ENCODE results near the gene TXNDC15. TPM values are rescaled to one million over a fixed set of nuclear protein-coding genes. Genes with fewer than 3 reads are reported as not detected.

TXNDC15 gene, protein sequence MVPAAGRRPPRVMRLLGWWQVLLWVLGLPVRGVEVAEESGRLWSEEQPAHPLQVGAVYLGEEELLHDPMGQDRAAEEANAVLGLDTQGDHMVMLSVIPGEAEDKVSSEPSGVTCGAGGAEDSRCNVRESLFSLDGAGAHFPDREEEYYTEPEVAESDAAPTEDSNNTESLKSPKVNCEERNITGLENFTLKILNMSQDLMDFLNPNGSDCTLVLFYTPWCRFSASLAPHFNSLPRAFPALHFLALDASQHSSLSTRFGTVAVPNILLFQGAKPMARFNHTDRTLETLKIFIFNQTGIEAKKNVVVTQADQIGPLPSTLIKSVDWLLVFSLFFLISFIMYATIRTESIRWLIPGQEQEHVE
- 100 to 1,000 TPM in 1 of 4 donors, 10 to 100 TPM in 3; 68.5 to 119 (median 82.6) TPM for total RNA-seq

DNA sequence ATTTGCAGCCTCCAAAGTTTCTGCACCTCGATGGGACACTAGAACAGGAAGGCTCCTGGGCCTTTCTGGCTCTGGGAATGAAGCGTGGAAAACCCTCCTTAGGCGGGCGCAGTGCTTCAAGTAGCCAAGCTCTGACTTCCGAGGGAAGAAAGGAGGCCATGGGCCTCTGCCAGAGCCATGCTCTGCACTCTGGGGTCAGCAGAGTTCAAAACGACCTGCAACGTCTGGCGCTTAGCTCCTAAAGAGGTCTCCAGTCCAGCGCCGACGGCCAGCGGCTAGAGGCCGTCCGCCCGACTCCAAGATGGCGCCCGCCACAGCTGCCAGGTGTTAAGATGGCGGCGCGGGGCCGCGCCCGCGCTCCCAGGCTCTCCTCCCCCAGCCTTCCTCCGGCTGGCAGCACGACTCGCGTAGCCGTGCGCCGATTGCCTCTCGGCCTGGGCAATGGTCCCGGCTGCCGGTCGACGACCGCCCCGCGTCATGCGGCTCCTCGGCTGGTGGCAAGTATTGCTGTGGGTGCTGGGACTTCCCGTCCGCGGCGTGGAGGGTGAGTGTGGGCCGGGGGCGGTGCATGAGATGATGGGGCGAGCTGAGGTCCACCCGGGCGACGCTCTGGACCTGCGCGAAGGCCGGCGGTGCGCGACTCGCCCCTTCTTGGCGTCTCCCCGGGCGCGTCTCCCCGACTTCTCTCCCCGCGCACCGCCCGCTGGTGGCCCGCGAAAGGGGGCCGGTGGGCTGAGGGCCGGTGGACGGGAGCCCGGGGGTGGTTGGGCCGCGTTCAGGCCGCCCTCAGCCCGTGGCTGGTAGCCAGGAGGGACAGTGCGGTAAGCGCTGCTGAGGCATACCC is at the start of gene TXNDC15:
TXNDC15 (plus strand) TSS at position 385 of the 844 bp plus-strand sequence; CDS start at position 442, 57 bp downstream.
- Histone ChIP-seq H3K4me3 (peak within 1 kb of the TSS; percentile 80 to 96), H3K9me3 (no peaks in the 10 kb centered on the region), H3K36me3 (no peaks in the 10 kb centered on the region), H3K27me3 (no peaks in the 10 kb centered on the region), H3K4me1 (peaks cover 0 to 50% (median 9%) of the 10 kb centered on the region in 3 donors), H3K27ac (peak within 1 kb of the TSS; percentile 94 to 98 (median 94))
- TF ChIP-seq CTCF (IDR thresholded peaks at IDR 0.05) = peak in 1 of 4 experiments; percentile 17
- TF ChIP-seq POLR2A (IDR thresholded peaks at IDR 0.05) = peak; percentile 67 to 71
- TF ChIP-seq POLR2AphosphoS5 (IDR thresholded peaks at IDR 0.05) = peak; percentile 69
- TF ChIP-seq EP300 (IDR thresholded peaks at IDR 0.05) = no peak
- ATAC-seq = peak; percentile 95
- 6% methylated on average over 18 of the region's 79 CpGs; no CpG with 5 or more reads in 1 of the 2 donors for WGBS, 2 donors (ENCODE audit: low coverage in 1 of 2)

GRCh38 chr5:134824681-134825080 is 49.5 kb upstream of the TXNDC15 start:
- no peaks in the 10 kb centered on the region for H3K27me3 ChIP-seq
- H3K4me3 ChIP-seq = no peak overlapping the region
- H3K36me3 ChIP-seq = peaks cover 0 to 91% of the 10 kb centered on the region in 2 donors
- H3K9me3 ChIP-seq = no peaks in the 10 kb centered on the region
- WGBS, 2 donors (ENCODE audit: low coverage in 1 of 2) = 100% methylated on average over 1 of the region's 1 CpG
- no peak for TF ChIP-seq POLR2AphosphoS5 (IDR thresholded peaks at IDR 0.05)
- TF ChIP-seq CTCF (IDR thresholded peaks at IDR 0.05) = no peak
- no peak for TF ChIP-seq EP300 (IDR thresholded peaks at IDR 0.05)
- TF ChIP-seq POLR2A (IDR thresholded peaks at IDR 0.05) = no peak
- H3K4me1 ChIP-seq = no peaks in the 10 kb centered on the region
- H3K27ac ChIP-seq = no peak overlapping the region
- ATAC-seq = no peak

- Histone ChIP-seq H3K4me1 (no peaks in the 10 kb centered on the region), H3K36me3 (peaks cover 0 to 88% of the 10 kb centered on the region in 2 donors), H3K27me3 (no peaks in the 10 kb centered on the region), H3K4me3 (no peak overlapping the region), H3K27ac (no peak overlapping the region), H3K9me3 (no peaks in the 10 kb centered on the region)
- TF ChIP-seq EP300 (IDR thresholded peaks at IDR 0.05) = no peak
- no peak for TF ChIP-seq CTCF (IDR thresholded peaks at IDR 0.05)
- no peak for TF ChIP-seq POLR2A (IDR thresholded peaks at IDR 0.05)
- no peak for TF ChIP-seq POLR2AphosphoS5 (IDR thresholded peaks at IDR 0.05)
- no peak for ATAC-seq
- WGBS, 2 donors (ENCODE audit: low coverage in 1 of 2) = 88 to 90% methylated on average over 7 of the region's 7 CpGs
Measured at GRCh38 chr5:134825212-134825611, 49.0 kb upstream of the TXNDC15 start.

DNA sequence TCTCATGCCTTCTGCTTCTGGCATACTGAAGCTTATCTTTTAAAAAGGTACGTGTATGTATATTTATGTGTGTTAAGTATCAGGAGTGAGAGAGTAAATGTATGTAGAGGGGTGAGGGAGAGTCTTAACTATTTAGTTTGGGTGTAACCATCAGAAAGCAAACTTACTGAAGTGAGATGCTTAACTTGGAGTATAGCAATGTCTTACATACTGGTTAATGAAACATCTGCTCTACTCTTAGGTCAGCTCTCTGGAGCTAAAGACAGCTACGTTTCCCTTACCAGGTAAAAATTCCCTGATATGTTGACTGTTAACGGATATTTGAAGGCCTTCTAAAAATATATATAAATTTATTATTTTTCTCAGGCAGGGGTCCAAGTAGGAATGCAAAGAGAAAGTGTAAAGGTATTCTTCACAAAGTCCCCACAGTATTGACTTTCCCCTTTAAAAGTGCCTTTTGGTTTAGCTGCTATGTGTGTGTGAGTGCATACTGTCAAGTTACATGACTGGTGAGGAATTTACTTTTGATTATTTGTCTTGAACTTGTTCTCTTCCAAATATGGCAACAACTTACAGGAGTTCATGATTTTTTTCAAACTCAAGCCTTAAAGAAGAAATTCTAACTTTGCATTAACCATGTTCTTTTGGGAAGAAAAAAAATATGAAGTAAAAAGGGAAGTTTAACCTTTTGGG is 40.7 kb upstream of the TXNDC15 start:
- WGBS, 2 donors (ENCODE audit: low coverage in 1 of 2) = 42 to 46% methylated on average over 3 of the region's 3 CpGs

More for the DNA sequence above, 40.7 kb upstream of the TXNDC15 start:
- TF ChIP-seq CTCF (IDR thresholded peaks at IDR 0.05) (no peak), POLR2AphosphoS5 (IDR thresholded peaks at IDR 0.05) (no peak), EP300 (IDR thresholded peaks at IDR 0.05) (no peak), POLR2A (IDR thresholded peaks at IDR 0.05) (no peak)
- Histone ChIP-seq H3K4me3 (no peak overlapping the region), H3K9me3 (no peaks in the 10 kb centered on the region), H3K27me3 (no peaks in the 10 kb centered on the region), H3K36me3 (peaks cover 0 to 57% of the 10 kb centered on the region in 2 donors), H3K4me1 (peaks cover 0 to 20% (median 0%) of the 10 kb centered on the region in 3 donors), H3K27ac (peak overlapping the region in 2 of 4 donors; percentile 64 to 70)
- no peak for ATAC-seq
